Keratinocyte (primary cell): ENCODE data around the gene ANGPT4. TPM values are rescaled to one million over a fixed set of nuclear protein-coding genes. Genes with fewer than 3 reads are reported as not detected.

Source experiments
- DNase-seq: peaks from one replicate; pipeline ENCODE4 v3.0.0-alpha.2; 2011; ENCODE audit warnings: low read depth, missing footprints, low spot score
- FAIRE-seq: peaks from 2 replicates; lab custom pipeline; 2011; peaks lifted over from hg19 to GRCh38; lab: Jason Lieb, UNC
- H2AFZ ChIP-seq: 2 replicates; pipeline ENCODE4 v1.6.0; 2012; ENCODE audit warnings: low read length, control low read depth, inconsistent platforms; ENCODE audit not compliant: control insufficient read depth
- H3K27ac ChIP-seq: 2 replicates; pipeline ENCODE4 v1.5.1; 2011; ENCODE audit warnings: low read length; ENCODE audit not compliant: control insufficient read depth, insufficient read depth
- H3K27me3 ChIP-seq: 3 replicates; pipeline ENCODE4 v1.6.0; 2011; ENCODE audit warnings: low read length; ENCODE audit not compliant: control insufficient read depth, insufficient read depth; ENCODE audit errors: extremely low read depth
- H3K36me3 ChIP-seq, 2 experiments: 2 replicates in 1 of 2; 3 replicates in 1 of 2; pipeline ENCODE4 v1.5.1; 2011; ENCODE audit warnings: low read length in 2 of 2, mild to moderate bottlenecking in 1 of 2; ENCODE audit not compliant: control insufficient read depth in 2 of 2, insufficient read depth in 2 of 2; ENCODE audit errors: extremely low read depth in 1 of 2
- H3K4me1 ChIP-seq: 3 replicates; pipeline ENCODE4 v1.5.1; 2011; ENCODE audit warnings: low read length; ENCODE audit not compliant: control insufficient read depth, insufficient read depth; ENCODE audit errors: extremely low read depth
- H3K4me2 ChIP-seq: 3 replicates; pipeline ENCODE4 v1.6.0; 2011; ENCODE audit warnings: low read depth, low read length; ENCODE audit not compliant: control insufficient read depth, insufficient read depth; ENCODE audit errors: extremely low read depth
- H3K4me3 ChIP-seq, 3 experiments: fragments of 200-600 bp in 1 of 3; sonication (generic) in 1 of 3; 2 replicates in 2 of 3; 3 replicates in 1 of 3; pipeline ENCODE4 v1.5.1; 2011 to 2016; ENCODE audit warnings: low read length in 3 of 3, mild to moderate bottlenecking in 3 of 3, control low read depth in 2 of 3, inconsistent platforms in 1 of 3, low read depth in 1 of 3, mixed read lengths in 1 of 3, mixed run types in 1 of 3, moderate library complexity in 1 of 3; ENCODE audit not compliant: control insufficient read depth in 2 of 3, insufficient read depth in 2 of 3; ENCODE audit errors: extremely low read depth in 1 of 3
- H3K79me2 ChIP-seq: 2 replicates; pipeline ENCODE4 v1.6.0; 2012; ENCODE audit warnings: low read length; ENCODE audit not compliant: control insufficient read depth, insufficient read depth
- H3K9ac ChIP-seq: 3 replicates; pipeline ENCODE4 v1.6.0; 2011; ENCODE audit warnings: low read length; ENCODE audit not compliant: control insufficient read depth, insufficient read depth; ENCODE audit errors: extremely low read depth
- H3K9me1 ChIP-seq: 3 replicates; pipeline ENCODE4 v1.6.0; 2011; ENCODE audit warnings: low read length; ENCODE audit not compliant: control insufficient read depth, insufficient read depth; ENCODE audit errors: extremely low read depth
- H3K9me3 ChIP-seq: 2 replicates; pipeline ENCODE4 v1.5.1; 2012; ENCODE audit warnings: low read depth, low read length; ENCODE audit not compliant: control insufficient read depth
- H4K20me1 ChIP-seq: 3 replicates; pipeline ENCODE4 v1.6.0; 2011; ENCODE audit warnings: low read length; ENCODE audit not compliant: control insufficient read depth, insufficient read depth; ENCODE audit errors: extremely low read depth
- EZH2 ChIP-seq: IDR thresholded peaks from one replicate; pipeline ENCODE4 v1.6.1; 2012; ENCODE audit warnings: inconsistent platforms, mild to moderate bottlenecking, low read length, moderate library complexity
- dilution Hi-C: fragments of 300-500 bp; cut with MboI; formaldehyde crosslinking; loops from one replicate; pipeline ENCODE4 v1.7.0; 2020; ENCODE audit warnings: low sequenced_read_pairs; ENCODE audit not compliant: extremely low pct_ligation_motif_present
- polyA plus RNA-seq, 5 experiments: library from polyadenylated mRNA; depleted of rRNA in 3 of 5; stranded (reverse) in 3 of 5; stranded (forward) in 1 of 5; unstranded in 1 of 5; fragments of >200 nt; gene quantifications; 1 replicate in 1 of 5; 2 replicates in 3 of 5; 3 replicates in 1 of 5; pipeline versions ENCODE4 v1.2.1 to v1.2.3, GENCODE V29; 2011 to 2012; ENCODE audit warnings: missing spikeins in 2 of 5, low read depth in 1 of 5, low replicate concordance in 1 of 5
- TF ChIP-seq, protein P1 (sequence below), 3 experiments: IDR thresholded peaks in 1 of 3; conservative IDR thresholded peaks in 1 of 3; optimal IDR thresholded peaks in 1 of 3; 2 replicates in 2 of 3; 3 replicates in 1 of 3; pipeline versions ENCODE3 to v1.5.1; 2011; ENCODE audit warnings: low read length in 3 of 3, mild to moderate bottlenecking in 3 of 3, moderate library complexity in 2 of 3, control low read depth in 1 of 3, inconsistent platforms in 1 of 3; ENCODE audit not compliant: insufficient read depth in 2 of 3; ENCODE audit errors: extremely low read depth in 1 of 3

Gene ANGPT4
- polyA plus RNA-seq, 1 donor (not counting 4 experiments of a cell fraction or from before 2014, with no cell fraction given): not detected

GRCh38 chr20:944774-945410, 28.8 kb upstream of the ANGPT4 start:
- Histone ChIP-seq H3K79me2 (no peaks in the 10 kb centered on the region), H2AFZ (no peak overlapping the region), H3K9me3 (no peaks in the 10 kb centered on the region), H4K20me1 (no peaks in the 10 kb centered on the region), H3K4me2 (no peak overlapping the region), H3K27ac (no peak overlapping the region), H3K36me3 (no peaks in the 10 kb centered on the region), H3K27me3 (no peaks in the 10 kb centered on the region), H3K4me1 (no peaks in the 10 kb centered on the region), H3K4me3 (no peak overlapping the region), H3K9me1 (no peaks in the 10 kb centered on the region), H3K9ac (no peak overlapping the region)
- DNase-seq (no peak), FAIRE-seq (no peak)
- dilution Hi-C loops: no loop called here
- TF ChIP-seq EZH2: no peak
- TF ChIP-seq, protein P1, sequence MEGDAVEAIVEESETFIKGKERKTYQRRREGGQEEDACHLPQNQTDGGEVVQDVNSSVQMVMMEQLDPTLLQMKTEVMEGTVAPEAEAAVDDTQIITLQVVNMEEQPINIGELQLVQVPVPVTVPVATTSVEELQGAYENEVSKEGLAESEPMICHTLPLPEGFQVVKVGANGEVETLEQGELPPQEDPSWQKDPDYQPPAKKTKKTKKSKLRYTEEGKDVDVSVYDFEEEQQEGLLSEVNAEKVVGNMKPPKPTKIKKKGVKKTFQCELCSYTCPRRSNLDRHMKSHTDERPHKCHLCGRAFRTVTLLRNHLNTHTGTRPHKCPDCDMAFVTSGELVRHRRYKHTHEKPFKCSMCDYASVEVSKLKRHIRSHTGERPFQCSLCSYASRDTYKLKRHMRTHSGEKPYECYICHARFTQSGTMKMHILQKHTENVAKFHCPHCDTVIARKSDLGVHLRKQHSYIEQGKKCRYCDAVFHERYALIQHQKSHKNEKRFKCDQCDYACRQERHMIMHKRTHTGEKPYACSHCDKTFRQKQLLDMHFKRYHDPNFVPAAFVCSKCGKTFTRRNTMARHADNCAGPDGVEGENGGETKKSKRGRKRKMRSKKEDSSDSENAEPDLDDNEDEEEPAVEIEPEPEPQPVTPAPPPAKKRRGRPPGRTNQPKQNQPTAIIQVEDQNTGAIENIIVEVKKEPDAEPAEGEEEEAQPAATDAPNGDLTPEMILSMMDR (optimal IDR thresholded peaks at IDR 0.05 in 1 of 3, IDR thresholded peaks at IDR 0.05 in 1 of 3, conservative IDR thresholded peaks at IDR 0.05 in 1 of 3; ENCODE audit: extremely low read depth in 1 of 3, insufficient read depth in 2 of 3, low read length in 3 of 3): no peak

DNA sequence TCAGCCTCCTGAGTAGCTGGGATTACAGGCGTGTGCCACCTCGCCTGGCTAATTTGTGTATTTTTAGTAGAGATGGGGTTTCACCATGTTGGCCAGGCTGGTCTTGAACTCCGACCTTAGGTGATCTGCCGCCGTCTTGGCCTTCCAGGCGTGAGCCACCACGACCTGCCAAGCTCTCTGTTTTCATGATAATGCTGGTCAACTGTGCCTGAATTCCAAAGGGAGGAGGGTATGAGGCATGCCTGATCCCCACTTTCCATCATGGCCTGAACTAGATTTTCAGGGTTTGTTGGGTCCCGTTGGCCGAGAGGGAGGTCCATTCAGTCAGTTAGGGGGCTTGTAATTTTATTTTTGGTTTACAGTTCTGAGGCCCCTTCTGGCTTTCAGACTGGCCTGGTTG, 28.0 kb upstream of the ANGPT4 start:
- no peak overlapping the region for H3K9ac ChIP-seq

More for the DNA sequence above, 28.0 kb upstream of the ANGPT4 start:
- TF ChIP-seq, protein P1 (optimal IDR thresholded peaks at IDR 0.05 in 1 of 3, IDR thresholded peaks at IDR 0.05 in 1 of 3, conservative IDR thresholded peaks at IDR 0.05 in 1 of 3; ENCODE audit: extremely low read depth in 1 of 3, insufficient read depth in 2 of 3, low read length in 3 of 3): no peak
- TF ChIP-seq EZH2: no peak
- no peak overlapping the region for H2AFZ ChIP-seq
- H3K27me3 ChIP-seq: no peaks in the 10 kb centered on the region
- DNase-seq: no peak
- H3K79me2 ChIP-seq: no peaks in the 10 kb centered on the region
- dilution Hi-C loops: no loop called here
- H3K9me1 ChIP-seq: no peaks in the 10 kb centered on the region
- no peaks in the 10 kb centered on the region for H3K9me3 ChIP-seq
- no peak overlapping the region for H3K4me3 ChIP-seq
- H3K4me2 ChIP-seq: no peak overlapping the region
- no peaks in the 10 kb centered on the region for H3K4me1 ChIP-seq
- no peaks in the 10 kb centered on the region for H4K20me1 ChIP-seq
- H3K36me3 ChIP-seq: no peaks in the 10 kb centered on the region
- FAIRE-seq: no peak
- no peak overlapping the region for H3K27ac ChIP-seq
